Osteoblast (primary cell): Measurements from ENCODE around the gene GRB10. TPM values are rescaled to one million over a fixed set of nuclear protein-coding genes. Genes with fewer than 3 reads are reported as not detected.
A peak's percentile ranks its signal among the peaks of the same experiment; 100 is the strongest.

ENCODE experiments used
- DNase-seq: peaks from one replicate; pipeline ENCODE4 v3.0.0; 2011; ENCODE audit warnings: low spot score, mixed read lengths; ENCODE audit not compliant: insufficient read length; ENCODE audit errors: missing footprints
- H2AFZ ChIP-seq: 2 replicates; pipeline ENCODE4 v1.6.0; 2011; ENCODE audit warnings: mild to moderate bottlenecking, low read length
- H3K27ac ChIP-seq: 2 replicates; pipeline ENCODE4 v1.5.1; 2011; ENCODE audit warnings: mild to moderate bottlenecking, low read depth, low read length, moderate library complexity
- H3K27me3 ChIP-seq: 2 replicates; pipeline ENCODE4 v1.6.0; 2012; ENCODE audit warnings: mild to moderate bottlenecking, control low read depth, inconsistent platforms, low read length, moderate library complexity; ENCODE audit not compliant: insufficient read depth
- H3K36me3 ChIP-seq: 2 replicates; pipeline ENCODE4 v1.5.1; 2011; ENCODE audit warnings: mild to moderate bottlenecking, low read length, control low read depth, moderate library complexity; ENCODE audit not compliant: insufficient read depth
- H3K4me1 ChIP-seq: 2 replicates; pipeline ENCODE4 v1.5.1; 2011; ENCODE audit warnings: mild to moderate bottlenecking, low read length, control low read depth, moderate library complexity; ENCODE audit not compliant: insufficient read depth
- H3K4me2 ChIP-seq: 2 replicates; pipeline ENCODE4 v1.6.0; 2011; ENCODE audit warnings: mild to moderate bottlenecking, low read length; ENCODE audit not compliant: insufficient read depth
- H3K4me3 ChIP-seq: fragments of 200-600 bp; sonication (generic); 3 replicates; pipeline ENCODE4 v1.5.1; 2012; ENCODE audit warnings: mild to moderate bottlenecking, low read length, inconsistent platforms; ENCODE audit not compliant: insufficient read depth
- H3K79me2 ChIP-seq: 2 replicates; pipeline ENCODE4 v1.6.0; 2012; ENCODE audit warnings: mild to moderate bottlenecking, low read length, control low read depth, inconsistent platforms; ENCODE audit not compliant: insufficient read depth
- H3K9me3 ChIP-seq: 2 replicates; pipeline ENCODE4 v1.5.1; 2011; ENCODE audit warnings: low read depth, low read length, control low read depth
- H4K20me1 ChIP-seq: 2 replicates; pipeline ENCODE4 v1.6.0; 2012; ENCODE audit warnings: mild to moderate bottlenecking, low read length, control low read depth; ENCODE audit not compliant: insufficient read depth
- total RNA-seq: library from RNA; depleted of rRNA; stranded (reverse); fragments of >200 nt; gene quantifications from 2 replicates; pipeline ENCODE4 v1.2.3, GENCODE V29; 2012
- TF ChIP-seq, protein P1 (sequence below): IDR thresholded peaks from 2 replicates; pipeline ENCODE4 v1.5.1; 2011; ENCODE audit warnings: mild to moderate bottlenecking, low read depth, low read length, moderate library complexity; ENCODE audit errors: extremely low read depth

GRB10 gene
- total RNA-seq, 1 donor = 62.6 TPM

DNA sequence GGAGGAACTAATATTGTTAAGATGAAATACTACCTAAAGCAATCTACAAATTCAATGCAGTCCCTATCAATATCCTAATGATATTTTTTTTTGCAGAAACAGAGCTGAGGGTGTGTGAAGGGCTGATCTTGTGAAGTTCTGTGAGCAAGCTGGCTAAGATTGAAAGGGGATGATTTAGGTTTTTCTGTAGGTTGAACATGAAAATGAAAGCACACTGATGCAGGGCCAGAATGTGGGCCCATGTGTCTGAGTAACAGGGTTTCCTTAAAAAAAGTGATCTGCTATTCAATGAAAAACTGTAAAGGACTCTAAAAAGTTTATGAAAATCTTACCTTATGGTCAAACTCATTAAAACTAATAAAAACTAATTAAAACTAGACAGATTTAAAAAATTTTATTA lies 47.4 kb downstream of the GRB10 start:
- no peak overlapping the region for H3K27ac ChIP-seq
- TF ChIP-seq, protein P1, sequence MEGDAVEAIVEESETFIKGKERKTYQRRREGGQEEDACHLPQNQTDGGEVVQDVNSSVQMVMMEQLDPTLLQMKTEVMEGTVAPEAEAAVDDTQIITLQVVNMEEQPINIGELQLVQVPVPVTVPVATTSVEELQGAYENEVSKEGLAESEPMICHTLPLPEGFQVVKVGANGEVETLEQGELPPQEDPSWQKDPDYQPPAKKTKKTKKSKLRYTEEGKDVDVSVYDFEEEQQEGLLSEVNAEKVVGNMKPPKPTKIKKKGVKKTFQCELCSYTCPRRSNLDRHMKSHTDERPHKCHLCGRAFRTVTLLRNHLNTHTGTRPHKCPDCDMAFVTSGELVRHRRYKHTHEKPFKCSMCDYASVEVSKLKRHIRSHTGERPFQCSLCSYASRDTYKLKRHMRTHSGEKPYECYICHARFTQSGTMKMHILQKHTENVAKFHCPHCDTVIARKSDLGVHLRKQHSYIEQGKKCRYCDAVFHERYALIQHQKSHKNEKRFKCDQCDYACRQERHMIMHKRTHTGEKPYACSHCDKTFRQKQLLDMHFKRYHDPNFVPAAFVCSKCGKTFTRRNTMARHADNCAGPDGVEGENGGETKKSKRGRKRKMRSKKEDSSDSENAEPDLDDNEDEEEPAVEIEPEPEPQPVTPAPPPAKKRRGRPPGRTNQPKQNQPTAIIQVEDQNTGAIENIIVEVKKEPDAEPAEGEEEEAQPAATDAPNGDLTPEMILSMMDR = no peak
- no peak overlapping the region for H3K4me2 ChIP-seq
- peaks cover 26% of the 10 kb centered on the region for H4K20me1 ChIP-seq
- H3K27me3 ChIP-seq = no peaks in the 10 kb centered on the region
- peaks cover 15% of the 10 kb centered on the region for H3K4me1 ChIP-seq
- peaks cover 93% of the 10 kb centered on the region for H3K79me2 ChIP-seq
- no peaks in the 10 kb centered on the region for H3K9me3 ChIP-seq
- no peak for DNase-seq
- H3K4me3 ChIP-seq = no peak overlapping the region
- H3K36me3 ChIP-seq = no peaks in the 10 kb centered on the region
- no peak overlapping the region for H2AFZ ChIP-seq

DNA sequence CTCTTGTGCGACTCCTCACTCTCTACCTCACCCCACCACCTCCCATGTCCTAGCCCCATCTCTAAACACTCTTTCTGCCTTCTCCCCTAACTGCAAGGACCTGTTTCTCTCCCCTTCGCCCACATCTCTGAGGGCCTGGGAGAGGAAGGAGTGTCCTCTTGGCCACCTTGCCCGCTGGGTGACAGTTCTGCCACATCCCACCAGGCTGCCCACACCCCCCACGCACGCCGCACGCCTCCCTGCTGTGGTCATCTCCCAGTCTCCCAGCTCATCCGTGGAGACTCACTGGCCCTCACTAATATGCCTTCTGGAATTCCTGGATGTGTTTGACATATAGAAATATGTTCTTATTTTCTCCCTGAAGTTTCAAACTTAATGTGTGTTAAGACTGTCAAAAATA lies 48.5 kb downstream of the GRB10 start:
- H3K9me3 ChIP-seq = no peaks in the 10 kb centered on the region
- no peak for DNase-seq
- TF ChIP-seq, protein P1 = no peak
- no peak overlapping the region for H2AFZ ChIP-seq
- no peaks in the 10 kb centered on the region for H3K36me3 ChIP-seq
- no peak overlapping the region for H3K27ac ChIP-seq
- H4K20me1 ChIP-seq = peaks cover 25% of the 10 kb centered on the region
- no peak overlapping the region for H3K4me2 ChIP-seq
- no peaks in the 10 kb centered on the region for H3K27me3 ChIP-seq
- H3K4me1 ChIP-seq = peaks cover 25% of the 10 kb centered on the region
- H3K4me3 ChIP-seq = no peak overlapping the region
- H3K79me2 ChIP-seq = peaks cover 87% of the 10 kb centered on the region

DNA sequence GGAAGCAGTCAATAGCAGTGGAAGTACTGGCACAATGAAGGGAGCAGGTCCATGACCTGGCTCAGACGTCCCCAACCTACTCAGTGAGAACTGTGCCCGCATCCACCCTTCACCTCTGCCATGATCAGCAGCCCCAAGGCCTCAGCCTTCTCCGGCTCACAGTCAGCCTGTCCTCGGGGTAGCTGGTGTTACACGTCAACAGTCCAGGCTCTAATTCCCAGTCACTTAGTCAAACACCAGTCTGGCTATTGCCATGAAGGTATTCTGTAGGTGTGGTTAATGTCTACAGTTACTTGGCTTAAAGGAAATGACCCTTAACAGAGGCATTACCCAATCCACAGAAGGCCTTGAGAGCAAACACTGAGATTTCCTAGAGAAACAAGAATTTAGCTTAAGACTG lies 49.1 kb downstream of the GRB10 start:
- Histone ChIP-seq H3K4me2 (no peak overlapping the region), H4K20me1 (peaks cover 26% of the 10 kb centered on the region), H3K9me3 (no peaks in the 10 kb centered on the region), H2AFZ (no peak overlapping the region), H3K79me2 (peaks cover 87% of the 10 kb centered on the region), H3K4me1 (peaks cover 30% of the 10 kb centered on the region), H3K36me3 (no peaks in the 10 kb centered on the region), H3K27me3 (no peaks in the 10 kb centered on the region), H3K4me3 (no peak overlapping the region), H3K27ac (peak overlapping the region; percentile 15)
- TF ChIP-seq, protein P1 = no peak
- no peak for DNase-seq

DNA sequence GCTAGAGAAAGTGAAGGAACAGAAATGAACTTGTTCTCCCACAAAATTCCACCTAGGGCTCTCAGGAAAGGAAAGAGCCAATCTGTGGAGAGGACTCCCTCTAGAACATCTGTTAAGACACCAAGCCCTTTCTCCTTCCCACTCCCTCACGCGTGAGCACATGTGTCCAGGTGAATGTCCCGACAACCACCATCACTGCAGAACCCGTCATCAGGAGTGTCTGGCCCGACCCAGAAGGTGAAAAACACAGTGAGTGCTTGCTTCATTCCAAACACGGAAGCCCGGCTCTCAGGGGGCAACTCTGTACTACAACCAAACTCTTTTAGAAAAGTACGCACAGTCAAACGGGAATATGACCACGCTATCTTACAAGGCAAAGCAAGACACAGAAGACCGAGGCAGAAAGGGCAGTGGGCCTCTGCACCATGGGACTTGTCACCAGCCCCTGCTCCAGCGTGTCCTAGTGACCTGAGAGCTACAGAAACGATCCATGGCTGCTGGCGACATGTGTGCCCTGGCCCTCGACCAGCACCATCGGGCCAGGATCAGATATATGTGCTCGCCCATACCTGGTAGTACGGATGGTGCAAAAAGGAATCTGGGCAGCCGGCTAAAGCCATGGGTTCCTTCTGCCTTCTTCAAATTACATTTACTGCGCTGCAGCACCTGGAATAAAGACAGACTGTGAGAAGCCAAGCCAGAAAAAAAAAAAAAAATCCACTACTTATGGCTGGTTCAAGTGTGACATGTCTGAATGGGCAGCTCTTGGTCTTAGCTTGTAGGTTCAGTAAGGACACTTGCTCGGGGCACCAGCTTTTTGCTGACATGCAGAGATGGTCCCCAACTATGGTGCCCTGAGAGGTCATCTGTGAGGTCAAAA lies 50.8 kb downstream of the GRB10 start:
- H3K27me3 ChIP-seq = no peaks in the 10 kb centered on the region
- H3K79me2 ChIP-seq = peaks cover 81% of the 10 kb centered on the region
- no peaks in the 10 kb centered on the region for H3K9me3 ChIP-seq
- H4K20me1 ChIP-seq = peaks cover 32% of the 10 kb centered on the region
- DNase-seq = no peak
- H3K4me1 ChIP-seq = peaks cover 40% of the 10 kb centered on the region
- TF ChIP-seq, protein P1 = no peak
- no peak overlapping the region for H3K4me2 ChIP-seq
- no peak overlapping the region for H2AFZ ChIP-seq
- H3K36me3 ChIP-seq = no peaks in the 10 kb centered on the region
- H3K27ac ChIP-seq = peak overlapping the region; percentile 50
- no peak overlapping the region for H3K4me3 ChIP-seq
